Pancreas (tissue), 10 donors: ENCODE measurements around the gene FAU. TPM values are rescaled to one million over a fixed set of nuclear protein-coding genes. Genes with fewer than 3 reads are reported as not detected.

Source experiments
- ATAC-seq, 4 donors: fragments of 200-7000 bp; cut with Tn5 transposase; one replicate each; pipeline versions ENCODE4 v1.8.0 to v1.9.1; 2020; ENCODE audit warnings: mild to moderate bottlenecking in 4 of 4, moderate library complexity in 4 of 4
- DNase-seq, 6 donors: peaks; one replicate each; pipeline ENCODE4 v3.0.0-alpha.2; 2020
- FAIRE-seq: peaks from 2 replicates; lab custom pipeline; 2012; peaks lifted over from hg19 to GRCh38; lab: Jason Lieb, UNC
- H3K27ac ChIP-seq, 4 donors: fragments of 200-600 bp; sonication (generic); 1 replicate in 3 of 4; 2 replicates in 1 of 4; pipeline versions ENCODE4 v1.5.0 to v1.8.0; 2020
- H3K27me3 ChIP-seq, 4 donors: fragments of 200-600 bp; one replicate each; pipeline ENCODE4 v1.8.0; 2021
- H3K36me3 ChIP-seq, 3 donors: fragments of 200-600 bp; sonication (generic) in 1 of 3; one replicate each; pipeline versions ENCODE4 v1.5.0 to v1.8.0; 2020 to 2021
- H3K4me1 ChIP-seq, 3 donors: fragments of 200-600 bp; one replicate each; pipeline ENCODE4 v1.8.0; 2021
- H3K4me3 ChIP-seq, 4 donors: fragments of 200-600 bp; sonication (generic) in 2 of 4; one replicate each; pipeline versions ENCODE4 v1.5.0 to v1.8.0; 2020 to 2021
- H3K9me3 ChIP-seq, 4 donors: fragments of 200-600 bp; one replicate each; pipeline ENCODE4 v1.8.0; 2021
- whole genome bisulfite sequencing, 2 donors: extraction: QIAGEN DNeasy Blood & Tissue Kit; methylation state at CpG; one replicate each; pipeline ENCODE4 v1.1.7; 2013; 5-methylcytosine and 5-hydroxymethylcytosine counted together
- intact Hi-C, 3 donors: fragments of 100-400 bp; cut with DNase I; formaldehyde crosslinking; loops; one replicate each; pipeline versions ENCODE4 v1.11.1 to v1.14.2; 2022
- polyA plus RNA-seq, 2 donors: library from polyadenylated mRNA; stranded (reverse); fragments of 200-250 nt; gene quantifications; one replicate each; pipeline ENCODE4 v1.2.3, GENCODE V29; 2013
- total RNA-seq, 6 donors: library from RNA; stranded (reverse); fragmentation: NEBNext Ultra II Directional in 4 of 6; extraction: Animal tissue kit (Norgen Biotek cat#: 25700) in 4 of 6; gene quantifications; one replicate each; pipeline versions ENCODE4 v1.2.1 to v1.2.4, GENCODE V29; 2021 to 2023
- TF ChIP-seq, protein P1 (sequence below), 4 donors: fragments of 200-600 bp; sonication (generic) in 3 of 4; IDR thresholded peaks; one replicate each; pipeline versions ENCODE4 v1.5.0 to v1.8.0; 2021; ENCODE audit warnings: antibody characterized with exemption in 4 of 4
- donor health status: healthy with polysubstance abuse.
- donor health status: DM: no; HTN: no; CAD: no; lungs with moderate emphysema.
- donor health status: DM: no; HTN: no; CAD: no.
- donor health status: control.
- donor health status: control.
- donor health status: Bipolar disorder and iron deficiency.
- donor health status: DM: yes; HTN: yes; CAD: no.
- donor health status: DM: no; HTN: no; CAD: no.
- donor health status: DM: no; HTN: no; CAD: no.
- donor health status: DM: yes; HTN: yes; CAD: no.

FAU gene
- total and polyA plus RNA-seq, 8 donors = 493 to 810 (median 535) TPM

DNA sequence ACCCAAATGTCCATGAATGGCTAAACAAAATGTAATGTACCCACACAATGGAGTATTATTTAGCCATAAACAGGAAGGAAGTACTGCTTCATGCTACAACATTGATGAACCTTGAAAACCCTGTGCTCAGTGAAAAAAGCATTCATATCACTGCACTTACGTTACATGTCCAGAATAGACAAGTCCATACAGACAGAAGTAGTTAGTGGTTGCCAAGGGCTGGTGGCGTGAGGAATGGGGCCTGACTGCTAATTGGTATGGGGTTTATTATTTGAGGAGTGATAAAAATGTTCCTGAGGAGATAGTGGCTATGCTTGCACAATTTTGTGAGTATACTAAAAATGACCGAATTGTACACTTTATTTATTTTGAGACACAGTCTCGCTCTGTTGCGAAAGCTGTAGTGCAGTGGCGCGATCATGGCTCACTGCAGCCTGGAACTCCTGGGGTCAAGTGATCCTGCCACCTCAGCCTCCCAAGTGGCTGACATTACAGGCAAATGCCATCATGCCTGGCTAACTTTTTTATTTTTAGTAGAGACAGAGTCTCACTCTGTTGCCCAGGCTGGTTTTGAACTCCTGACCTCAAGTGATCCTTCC, 20.1 kb upstream of the FAU start:
- Histone ChIP-seq H3K4me1 (peaks cover 0 to 10% (median 8%) of the 10 kb centered on the region in 3 donors), H3K27ac (no peak overlapping the region), H3K4me3 (no peak overlapping the region), H3K27me3 (no peaks in the 10 kb centered on the region), H3K9me3 (no peaks in the 10 kb centered on the region), H3K36me3 (no peaks in the 10 kb centered on the region)
- no peak for DNase-seq
- intact Hi-C loops = no loop called here
- TF ChIP-seq, protein P1, sequence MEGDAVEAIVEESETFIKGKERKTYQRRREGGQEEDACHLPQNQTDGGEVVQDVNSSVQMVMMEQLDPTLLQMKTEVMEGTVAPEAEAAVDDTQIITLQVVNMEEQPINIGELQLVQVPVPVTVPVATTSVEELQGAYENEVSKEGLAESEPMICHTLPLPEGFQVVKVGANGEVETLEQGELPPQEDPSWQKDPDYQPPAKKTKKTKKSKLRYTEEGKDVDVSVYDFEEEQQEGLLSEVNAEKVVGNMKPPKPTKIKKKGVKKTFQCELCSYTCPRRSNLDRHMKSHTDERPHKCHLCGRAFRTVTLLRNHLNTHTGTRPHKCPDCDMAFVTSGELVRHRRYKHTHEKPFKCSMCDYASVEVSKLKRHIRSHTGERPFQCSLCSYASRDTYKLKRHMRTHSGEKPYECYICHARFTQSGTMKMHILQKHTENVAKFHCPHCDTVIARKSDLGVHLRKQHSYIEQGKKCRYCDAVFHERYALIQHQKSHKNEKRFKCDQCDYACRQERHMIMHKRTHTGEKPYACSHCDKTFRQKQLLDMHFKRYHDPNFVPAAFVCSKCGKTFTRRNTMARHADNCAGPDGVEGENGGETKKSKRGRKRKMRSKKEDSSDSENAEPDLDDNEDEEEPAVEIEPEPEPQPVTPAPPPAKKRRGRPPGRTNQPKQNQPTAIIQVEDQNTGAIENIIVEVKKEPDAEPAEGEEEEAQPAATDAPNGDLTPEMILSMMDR (IDR thresholded peaks at IDR 0.05) = no peak
- ATAC-seq = no peak
- no peak for FAIRE-seq
- WGBS, 2 donors = 77 to 84% methylated on average over 7 of the region's 7 CpGs

DNA sequence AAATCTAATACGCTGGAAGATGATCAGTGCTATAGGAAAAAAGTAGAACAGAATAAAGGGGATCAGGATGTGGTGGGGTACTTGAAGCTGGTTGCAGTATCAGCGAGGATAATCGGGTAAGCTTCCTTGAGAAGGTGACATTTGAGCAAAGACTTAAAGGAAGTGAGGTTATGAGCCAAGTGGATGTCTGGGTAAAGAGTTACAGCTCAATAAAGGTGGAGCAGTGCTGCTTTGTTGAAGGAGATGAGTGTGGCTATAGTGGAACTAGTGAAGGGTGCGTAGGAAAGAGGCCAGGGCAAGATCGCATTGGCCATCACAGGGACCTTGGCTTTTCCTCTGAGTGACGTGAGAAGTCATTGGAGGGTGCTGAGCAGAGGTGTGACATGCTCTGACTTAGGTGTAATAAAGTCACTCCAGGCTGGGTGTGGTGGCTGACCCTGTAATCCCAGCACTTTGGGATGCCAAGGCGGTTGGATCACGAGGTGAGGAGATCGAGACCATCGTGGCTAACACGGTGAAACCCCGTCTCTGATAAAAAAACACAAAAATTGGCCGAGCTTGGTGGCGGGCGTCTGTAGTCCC, 14.7 kb upstream of the FAU start:
- TF ChIP-seq, protein P1 (IDR thresholded peaks at IDR 0.05) = no peak
- no peaks in the 10 kb centered on the region for H3K9me3 ChIP-seq
- FAIRE-seq (no peak), DNase-seq (no peak), ATAC-seq (no peak)
- intact Hi-C loops = no loop called here
- peak overlapping the region in 3 of 4 donors; percentile 99 to 100 (median 99) for H3K27ac ChIP-seq
- peaks cover 14 to 30% (median 26%) of the 10 kb centered on the region in 3 donors for H3K4me1 ChIP-seq
- H3K36me3 ChIP-seq = peaks cover 0 to 16% (median 3%) of the 10 kb centered on the region in 3 donors
- WGBS, 2 donors = 88 to 92% methylated on average over 15 of the region's 15 CpGs
- no peaks in the 10 kb centered on the region for H3K27me3 ChIP-seq
- no peak overlapping the region for H3K4me3 ChIP-seq

DNA sequence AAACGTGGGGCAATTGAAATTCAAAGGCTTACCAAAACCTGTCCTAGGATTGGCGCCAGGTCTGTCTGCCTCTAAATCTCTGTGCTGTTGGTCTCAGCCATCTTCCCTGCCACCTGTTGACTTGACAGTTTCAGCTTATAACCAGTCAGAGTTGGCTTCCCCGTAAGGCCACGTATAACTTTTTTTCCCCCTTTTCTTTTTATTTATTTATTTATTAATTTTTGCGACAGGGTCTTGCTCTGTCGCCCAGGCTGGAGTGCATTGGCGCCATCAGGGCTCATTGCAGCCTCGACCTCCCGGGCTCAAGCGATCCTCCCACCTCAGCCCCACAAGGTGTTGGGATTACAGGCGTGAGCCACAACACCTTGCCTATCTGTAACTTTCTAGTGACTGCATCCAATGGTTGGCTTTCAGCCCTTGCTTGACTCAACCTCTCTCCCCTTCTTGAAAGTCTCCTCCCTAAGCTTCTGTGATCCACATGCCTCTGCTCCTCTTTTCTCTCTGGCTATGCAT, 13.8 kb upstream of the FAU start:
- WGBS, 2 donors = 36 to 40% methylated on average over 11 of the region's 11 CpGs
- no peak for FAIRE-seq
- no peak for ATAC-seq
- intact Hi-C loops = no loop called here
- Histone ChIP-seq H3K4me1 (peaks cover 14 to 32% (median 26%) of the 10 kb centered on the region in 3 donors), H3K27ac (peak overlapping the region; percentile 99 to 100 (median 99)), H3K36me3 (peaks cover 0 to 25% (median 12%) of the 10 kb centered on the region in 3 donors), H3K9me3 (no peaks in the 10 kb centered on the region), H3K4me3 (peak overlapping the region in 2 of 4 donors; percentile 70 to 78), H3K27me3 (no peaks in the 10 kb centered on the region)
- DNase-seq = no peak
- TF ChIP-seq, protein P1 (IDR thresholded peaks at IDR 0.05) = no peak

DNA sequence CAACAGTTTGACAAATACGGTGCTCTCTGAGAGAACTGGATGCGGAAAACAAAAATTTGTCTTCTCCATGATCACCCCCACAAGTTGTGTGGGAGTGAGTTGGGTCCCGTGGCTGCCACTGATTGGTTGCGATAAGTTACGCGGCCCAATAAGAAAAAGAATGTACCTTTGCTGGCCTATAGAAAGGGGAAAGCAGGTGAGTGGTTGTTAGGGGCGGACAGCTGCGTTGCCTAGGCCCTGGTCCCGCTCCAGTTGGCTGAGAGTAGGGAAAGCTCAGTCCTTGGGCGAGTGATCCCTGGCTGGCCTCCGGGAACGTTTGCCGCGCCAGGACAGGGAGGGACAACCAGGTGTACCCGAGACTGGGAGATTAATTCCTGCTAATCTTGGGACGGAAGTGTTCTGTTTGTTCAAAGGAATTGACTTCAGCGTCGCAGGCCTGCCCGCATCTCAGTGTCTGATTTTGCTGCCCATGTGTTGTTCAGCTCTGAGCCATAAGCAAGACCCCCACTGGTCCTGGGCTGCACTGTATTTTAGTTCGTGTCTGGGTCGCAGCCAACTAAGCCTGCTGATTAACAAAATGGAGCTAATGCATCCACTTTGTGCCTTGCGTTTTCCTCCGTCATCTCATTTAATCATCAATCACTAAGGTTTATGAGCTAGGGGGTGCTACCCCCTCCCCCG, 13.2 kb upstream of the FAU start:
- peak; percentile 90 for FAIRE-seq
- peak; percentile 90 to 99 (median 99) for DNase-seq
- intact Hi-C loops = loop anchor here in 2 of 3 donors (5.0 kb wide), 1 partner anchor 47 kb away; the partner anchor contains the start of gene CAPN1 (in 2 of the 2)

More for the DNA sequence above, 13.2 kb upstream of the FAU start:
- Histone ChIP-seq H3K36me3 (peaks cover 0 to 31% (median 18%) of the 10 kb centered on the region in 3 donors), H3K27me3 (no peaks in the 10 kb centered on the region), H3K4me3 (peak overlapping the region; percentile 70 to 93 (median 82)), H3K27ac (peak overlapping the region; percentile 99 to 100 (median 99)), H3K4me1 (peaks cover 14 to 32% (median 26%) of the 10 kb centered on the region in 3 donors), H3K9me3 (no peaks in the 10 kb centered on the region)
- TF ChIP-seq, protein P1 (IDR thresholded peaks at IDR 0.05) = no peak
- peak; percentile 75 to 90 (median 84) for ATAC-seq
- 1% methylated on average over 24 of the region's 24 CpGs for WGBS, 2 donors
